Lung (tissue), 12 donors: ENCODE results near the gene APRT. TPM values are rescaled to one million over a fixed set of nuclear protein-coding genes. Genes with fewer than 3 reads are reported as not detected.

Experiments
- ATAC-seq: fragments of 200-7000 bp; cut with Tn5 transposase; one replicate; pipeline ENCODE4 v1.9.1; 2020; ENCODE audit warnings: moderate number of reproducible peaks; ENCODE audit not compliant: insufficient read depth, low FRiP score
- DNase-seq, 3 donors: peaks; one replicate each; pipeline ENCODE4 v3.0.0-alpha.2; 2013 to 2017
- H3K27ac ChIP-seq, 2 donors: one replicate each; pipeline ENCODE4 v1.5.1; 2013; ENCODE audit warnings: mild to moderate bottlenecking in 2 of 2, moderate library complexity in 2 of 2, control low read depth in 1 of 2, inconsistent platforms in 1 of 2, low read depth in 1 of 2, low read length in 1 of 2
- H3K27me3 ChIP-seq, 3 donors: one replicate each; pipeline ENCODE4 v1.5.1; 2013; ENCODE audit warnings: low read length in 2 of 3; ENCODE audit not compliant: control insufficient read depth in 3 of 3, insufficient read depth in 3 of 3
- H3K36me3 ChIP-seq, 4 donors: one replicate each; pipeline ENCODE4 v1.5.1; 2013; ENCODE audit warnings: low read length in 4 of 4, mild to moderate bottlenecking in 1 of 4, moderate library complexity in 1 of 4; ENCODE audit not compliant: control insufficient read depth in 4 of 4, insufficient read depth in 4 of 4
- H3K4me1 ChIP-seq, 5 donors: one replicate each; pipeline ENCODE4 v1.5.1; 2013; ENCODE audit warnings: low read length in 5 of 5, mild to moderate bottlenecking in 2 of 5, moderate library complexity in 1 of 5; ENCODE audit not compliant: control insufficient read depth in 5 of 5, insufficient read depth in 5 of 5
- H3K4me3 ChIP-seq: one replicate; pipeline ENCODE4 v1.5.1; 2013; ENCODE audit warnings: mild to moderate bottlenecking, control low read depth, moderate library complexity
- H3K9ac ChIP-seq, 2 donors: one replicate each; pipeline ENCODE4 v1.5.1; 2013; ENCODE audit warnings: low read length in 2 of 2, control low read depth in 1 of 2; ENCODE audit not compliant: insufficient read depth in 1 of 2
- H3K9me3 ChIP-seq, 4 donors: one replicate each; pipeline ENCODE4 v1.5.1; 2013; ENCODE audit warnings: low read length in 3 of 4, mild to moderate bottlenecking in 1 of 4, moderate library complexity in 1 of 4; ENCODE audit not compliant: control insufficient read depth in 4 of 4, insufficient read depth in 3 of 4
- WGBS, 2 donors: extraction: QIAGEN DNeasy Blood & Tissue Kit; methylation state at CpG; one replicate each; pipeline ENCODE4 v1.1.7; 2013; 5-methylcytosine and 5-hydroxymethylcytosine counted together
- polyA plus RNA-seq, 2 donors: library from polyadenylated mRNA; stranded (reverse); fragments of 200-250 nt; gene quantifications; one replicate each; pipeline ENCODE4 v1.2.1, GENCODE V29; 2013
- total RNA-seq, 2 donors: library from RNA; depleted of rRNA in 1 of 2; stranded (reverse); fragments of >200 nt in 1 of 2; gene quantifications; one replicate each; pipeline ENCODE4 v1.2.1, GENCODE V29; 2014 to 2021
- TF ChIP-seq, protein P1 (sequence below): IDR thresholded peaks from 2 replicates; pipeline ENCODE4 v1.5.1; 2012; ENCODE audit warnings: mild to moderate bottlenecking; ENCODE audit errors: control extremely low read depth, extremely low read depth
- donor health status: control.
- donor health status: control.
- donor health status: Bipolar disorder and iron deficiency.
- donor health status: healthy.
- donor health status: DM: yes; HTN: yes; CAD: no.

Gene APRT
- total and polyA plus RNA-seq, 4 donors: 44.2 to 260 (median 176) TPM

DNA sequence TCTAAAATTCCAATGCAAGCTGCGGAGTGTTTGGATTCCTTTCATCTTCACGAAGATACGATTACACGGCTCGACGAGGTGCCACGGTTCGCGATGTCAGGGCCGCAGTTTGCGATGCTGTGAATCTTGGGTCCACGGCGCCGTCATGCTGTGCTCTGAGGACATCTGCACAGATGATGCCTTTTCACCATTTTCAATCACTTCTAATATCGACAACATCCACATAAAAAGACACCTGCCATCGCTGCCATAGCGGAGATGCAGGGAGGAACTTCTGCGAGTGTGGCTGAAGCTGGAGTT is 6.8 kb upstream of the APRT start:
- H3K36me3 ChIP-seq: peaks cover 0 to 25% (median 3%) of the 10 kb centered on the region in 4 donors
- no peaks in the 10 kb centered on the region for H3K9me3 ChIP-seq
- ATAC-seq: no peak
- peaks cover 0 to 12% (median 2%) of the 10 kb centered on the region in 5 donors for H3K4me1 ChIP-seq
- no peak overlapping the region for H3K4me3 ChIP-seq
- H3K27ac ChIP-seq: no peak overlapping the region
- no peak overlapping the region for H3K9ac ChIP-seq
- TF ChIP-seq, protein P1, sequence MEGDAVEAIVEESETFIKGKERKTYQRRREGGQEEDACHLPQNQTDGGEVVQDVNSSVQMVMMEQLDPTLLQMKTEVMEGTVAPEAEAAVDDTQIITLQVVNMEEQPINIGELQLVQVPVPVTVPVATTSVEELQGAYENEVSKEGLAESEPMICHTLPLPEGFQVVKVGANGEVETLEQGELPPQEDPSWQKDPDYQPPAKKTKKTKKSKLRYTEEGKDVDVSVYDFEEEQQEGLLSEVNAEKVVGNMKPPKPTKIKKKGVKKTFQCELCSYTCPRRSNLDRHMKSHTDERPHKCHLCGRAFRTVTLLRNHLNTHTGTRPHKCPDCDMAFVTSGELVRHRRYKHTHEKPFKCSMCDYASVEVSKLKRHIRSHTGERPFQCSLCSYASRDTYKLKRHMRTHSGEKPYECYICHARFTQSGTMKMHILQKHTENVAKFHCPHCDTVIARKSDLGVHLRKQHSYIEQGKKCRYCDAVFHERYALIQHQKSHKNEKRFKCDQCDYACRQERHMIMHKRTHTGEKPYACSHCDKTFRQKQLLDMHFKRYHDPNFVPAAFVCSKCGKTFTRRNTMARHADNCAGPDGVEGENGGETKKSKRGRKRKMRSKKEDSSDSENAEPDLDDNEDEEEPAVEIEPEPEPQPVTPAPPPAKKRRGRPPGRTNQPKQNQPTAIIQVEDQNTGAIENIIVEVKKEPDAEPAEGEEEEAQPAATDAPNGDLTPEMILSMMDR: no peak
- H3K27me3 ChIP-seq: no peaks in the 10 kb centered on the region
- no peak for DNase-seq
- 75 to 80% methylated on average over 18 of the region's 18 CpGs for WGBS, 2 donors

DNA sequence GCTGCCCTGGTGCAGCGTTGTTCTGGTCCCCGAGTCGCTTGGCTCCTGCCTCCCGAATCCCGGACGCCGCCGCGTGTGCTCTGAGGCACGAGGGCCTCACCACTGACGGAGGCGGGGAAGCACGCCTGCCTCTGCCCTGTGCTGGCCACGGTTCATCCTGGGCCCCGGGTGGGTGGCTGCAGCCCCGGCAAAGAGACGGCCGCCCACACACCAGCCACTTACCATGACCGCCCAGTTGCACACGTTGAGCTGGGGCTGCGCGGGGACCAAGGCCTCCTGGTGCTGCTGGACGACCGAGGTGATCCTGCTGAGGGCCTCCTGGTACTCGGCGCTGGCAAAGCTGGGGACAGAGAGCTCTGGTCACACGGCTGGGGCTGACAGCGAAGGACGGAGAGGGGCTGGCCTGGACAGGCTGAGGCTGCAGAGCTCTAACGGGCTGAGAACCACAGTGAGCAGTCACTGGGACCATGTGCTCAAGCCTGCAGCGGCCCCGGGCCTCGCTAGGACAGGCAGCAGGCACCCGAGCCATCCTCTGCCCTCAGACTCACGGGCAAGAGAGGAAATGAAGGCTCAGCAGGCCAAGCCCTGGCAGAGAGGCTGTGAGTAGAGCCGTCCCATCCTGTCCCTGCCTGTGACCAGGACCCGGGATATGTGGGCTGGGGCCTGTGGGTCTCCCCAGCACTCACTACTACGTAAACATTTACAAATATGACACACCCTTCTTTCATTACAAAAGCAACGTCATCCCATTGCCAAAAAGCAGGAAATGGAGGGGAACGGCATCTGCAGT is 6.3 kb upstream of the APRT start:
- H3K9ac ChIP-seq: no peak overlapping the region
- no peaks in the 10 kb centered on the region for H3K27me3 ChIP-seq
- TF ChIP-seq, protein P1: no peak
- peaks cover 0 to 24% (median 3%) of the 10 kb centered on the region in 4 donors for H3K36me3 ChIP-seq
- peak; percentile 69 to 79 (median 77) for DNase-seq
- ATAC-seq: no peak
- WGBS, 2 donors: 83 to 84% methylated on average over 37 to 40 of the region's 40 CpGs
- H3K4me3 ChIP-seq: no peak overlapping the region
- H3K27ac ChIP-seq: no peak overlapping the region
- H3K4me1 ChIP-seq: peaks cover 0 to 12% (median 2%) of the 10 kb centered on the region in 5 donors
- no peaks in the 10 kb centered on the region for H3K9me3 ChIP-seq

- ATAC-seq: no peak
- TF ChIP-seq, protein P1: no peak
- no peak overlapping the region for H3K9ac ChIP-seq
- DNase-seq: no peak
- no peaks in the 10 kb centered on the region for H3K9me3 ChIP-seq
- peaks cover 0 to 20% (median 2%) of the 10 kb centered on the region in 5 donors for H3K4me1 ChIP-seq
- no peak overlapping the region for H3K27ac ChIP-seq
- H3K4me3 ChIP-seq: no peak overlapping the region
- H3K27me3 ChIP-seq: no peaks in the 10 kb centered on the region
- peaks cover 0 to 15% (median 0%) of the 10 kb centered on the region in 4 donors for H3K36me3 ChIP-seq
- 90 to 93% methylated on average over 41 of the region's 41 CpGs for WGBS, 2 donors
Observed at GRCh38 chr16:88816736-88817535, 5.2 kb upstream of the APRT start.
